NCI-H1417 (cell line): ENCODE results near the gene TCAP.
"Not testable (repeated sequence)": the region's sequence is repeated elsewhere in the genome, so short reads cannot be mapped to it uniquely, and the experiment has no call there.

ENCODE experiments used
- DNase-seq, 3 experiments: peaks; one replicate each; lab custom pipeline; 2025; lab: John Stamatoyannopoulos, UW

The TCAP gene

GRCh38 chr17:39704821-39705551, 39.8 kb downstream of the TCAP start:
- DNase-seq = no peak

DNA sequence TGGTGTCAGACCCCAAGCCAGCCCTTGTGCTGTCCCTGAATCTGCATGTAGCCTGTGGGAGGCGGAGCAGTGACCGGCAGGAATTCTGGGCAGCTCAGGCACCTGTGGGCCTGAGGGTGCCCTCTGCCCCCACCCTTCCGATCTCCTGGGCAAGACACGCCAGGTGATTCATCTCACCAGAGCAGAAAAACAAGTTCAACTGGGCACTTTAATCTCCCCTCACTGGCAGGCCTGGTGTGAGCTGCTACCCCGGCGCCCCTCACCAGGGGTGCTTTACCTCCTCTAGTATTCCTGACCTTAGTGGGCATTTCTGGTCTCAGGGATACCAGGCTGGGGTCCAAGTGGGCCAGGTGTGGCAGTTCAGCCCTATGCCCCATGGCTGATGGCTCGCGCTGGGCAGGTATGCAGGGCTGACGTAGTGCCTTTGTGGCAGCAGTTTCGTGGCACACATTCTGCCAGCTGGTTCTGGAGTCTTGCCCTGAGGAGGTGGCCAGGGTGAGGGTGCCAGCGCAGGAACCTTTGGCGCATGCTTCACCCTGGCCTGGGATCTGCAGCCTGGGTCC, 40.7 kb downstream of the TCAP start:
- peak in 2 of 3 experiments; percentile 50 to 73 for DNase-seq

GRCh38 chr17:39706383-39706782, 41.2 kb downstream of the TCAP start:
- DNase-seq = no peak

DNA sequence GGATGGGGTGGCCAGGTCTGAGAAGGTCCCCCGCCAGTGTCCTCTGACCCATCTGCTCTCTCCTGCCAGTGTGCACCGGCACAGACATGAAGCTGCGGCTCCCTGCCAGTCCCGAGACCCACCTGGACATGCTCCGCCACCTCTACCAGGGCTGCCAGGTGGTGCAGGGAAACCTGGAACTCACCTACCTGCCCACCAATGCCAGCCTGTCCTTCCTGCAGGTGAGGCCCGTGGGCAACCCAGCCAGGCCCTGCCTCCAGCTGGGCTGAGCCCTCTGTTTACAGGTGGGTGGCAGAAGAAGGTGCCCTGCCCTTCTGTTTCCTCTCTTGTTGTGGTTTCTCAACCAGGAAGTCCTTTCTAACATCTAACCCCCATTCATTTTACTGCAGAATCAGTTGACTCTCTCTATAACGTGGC, 41.8 kb downstream of the TCAP start:
- DNase-seq = no peak

- DNase-seq = no peak
These were observed 44.3 kb downstream of the TCAP start for GRCh38 chr17:39709319-39709997.

- DNase-seq = no peak
These were observed 45.1 kb downstream of the TCAP start for GRCh38 chr17:39709998-39710964.

GRCh38 chr17:39711071-39711470, 45.9 kb downstream of the TCAP start:
- DNase-seq = not testable (repeated sequence)

DNA sequence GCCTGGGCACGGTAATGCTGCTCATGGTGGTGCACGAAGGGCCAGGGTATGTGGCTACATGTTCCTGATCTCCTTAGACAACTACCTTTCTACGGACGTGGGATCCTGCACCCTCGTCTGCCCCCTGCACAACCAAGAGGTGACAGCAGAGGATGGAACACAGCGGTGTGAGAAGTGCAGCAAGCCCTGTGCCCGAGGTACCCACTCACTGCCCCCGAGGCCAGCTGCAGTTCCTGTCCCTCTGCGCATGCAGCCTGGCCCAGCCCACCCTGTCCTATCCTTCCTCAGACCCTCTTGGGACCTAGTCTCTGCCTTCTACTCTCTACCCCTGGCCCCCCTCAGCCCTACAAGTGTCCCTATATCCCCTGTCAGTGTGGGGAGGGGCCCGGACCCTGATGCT, 46.7 kb downstream of the TCAP start:
- no peak for DNase-seq

DNA sequence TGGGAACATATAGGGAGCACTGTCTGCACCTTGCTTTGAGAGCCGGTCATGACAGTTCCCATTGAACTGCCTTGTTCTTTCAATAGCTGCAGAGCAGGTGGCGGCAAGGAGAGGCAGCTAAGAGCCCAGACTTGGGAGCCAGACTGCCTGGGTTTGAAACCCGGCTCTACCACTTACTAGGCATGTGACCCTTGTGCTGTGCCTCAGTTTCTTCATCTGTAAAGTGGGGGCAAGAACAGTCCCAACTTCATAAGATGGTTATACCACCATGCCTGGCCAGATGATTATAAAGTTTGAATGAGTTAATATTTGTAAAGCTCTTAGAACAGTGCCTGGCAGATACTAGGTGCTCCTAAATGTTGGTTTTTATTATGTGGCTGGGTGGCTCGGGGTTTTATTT, 49.1 kb downstream of the TCAP start:
- DNase-seq = no peak

DNA sequence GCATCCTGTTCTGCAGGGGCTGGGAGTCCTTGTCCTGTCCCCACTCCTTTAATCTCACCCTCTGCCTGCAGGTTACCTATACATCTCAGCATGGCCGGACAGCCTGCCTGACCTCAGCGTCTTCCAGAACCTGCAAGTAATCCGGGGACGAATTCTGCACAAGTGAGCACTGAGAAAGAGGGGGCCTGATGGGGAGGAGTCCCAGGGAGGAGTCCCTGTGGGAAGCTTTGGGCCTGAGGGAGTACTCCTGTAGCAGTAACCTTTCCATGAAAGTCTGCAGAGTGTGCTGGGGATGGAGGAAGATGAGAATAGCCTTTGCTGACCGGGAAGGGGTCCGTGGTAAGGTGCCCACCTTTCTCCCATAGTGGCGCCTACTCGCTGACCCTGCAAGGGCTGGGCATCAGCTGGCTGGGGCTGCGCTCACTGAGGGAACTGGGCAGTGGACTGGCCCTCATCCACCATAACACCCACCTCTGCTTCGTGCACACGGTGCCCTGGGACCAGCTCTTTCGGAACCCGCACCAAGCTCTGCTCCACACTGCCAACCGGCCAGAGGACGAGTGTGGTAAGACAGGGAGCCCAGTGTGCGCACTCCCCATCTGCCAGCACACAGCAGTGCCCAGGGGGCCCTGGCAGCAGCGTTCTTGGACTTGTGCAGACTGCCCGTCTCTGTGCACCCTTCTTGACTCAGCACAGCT, 50.4 kb downstream of the TCAP start:
- no peak for DNase-seq
